Spleen (tissue), 7 donors: ENCODE measurements around the gene C2CD2L.

Source experiments
- POLR2A ChIP-seq, 3 donors: fragments of 450-650 bp; IDR thresholded peaks; one replicate each; pipeline ENCODE4 v1.5.1; 2017; ENCODE audit warnings: antibody characterized with exemption in 3 of 3, mild to moderate bottlenecking in 1 of 3
- POLR2AphosphoS5 ChIP-seq, 3 donors: sonication (generic); formaldehyde crosslinking; IDR thresholded peaks; one replicate each; pipeline ENCODE4 v1.5.1; 2017; ENCODE audit warnings: antibody characterized with exemption in 3 of 3
- TF ChIP-seq, protein P1 (sequence below), 11 experiments: fragments of 200-600 bp in 7 of 11; fragments of 450-650 bp in 4 of 11; sonication (generic) in 4 of 11; IDR thresholded peaks in 8 of 11; conservative IDR thresholded peaks in 3 of 11; 1 replicate in 7 of 11; 2 replicates in 4 of 11; pipeline versions ENCODE4 v1.4.0 to v1.8.0; 2016 to 2021; ENCODE audit warnings: antibody characterized with exemption in 11 of 11, inconsistent platforms in 4 of 11, mild to moderate bottlenecking in 1 of 11
- donor health status: DM: no; HTN: no; CAD: no; lungs with moderate emphysema.
- donor health status: DM: no; HTN: no; CAD: no.
- donor health status: DM: no; HTN: no; CAD: no.

- TF ChIP-seq, protein P1, sequence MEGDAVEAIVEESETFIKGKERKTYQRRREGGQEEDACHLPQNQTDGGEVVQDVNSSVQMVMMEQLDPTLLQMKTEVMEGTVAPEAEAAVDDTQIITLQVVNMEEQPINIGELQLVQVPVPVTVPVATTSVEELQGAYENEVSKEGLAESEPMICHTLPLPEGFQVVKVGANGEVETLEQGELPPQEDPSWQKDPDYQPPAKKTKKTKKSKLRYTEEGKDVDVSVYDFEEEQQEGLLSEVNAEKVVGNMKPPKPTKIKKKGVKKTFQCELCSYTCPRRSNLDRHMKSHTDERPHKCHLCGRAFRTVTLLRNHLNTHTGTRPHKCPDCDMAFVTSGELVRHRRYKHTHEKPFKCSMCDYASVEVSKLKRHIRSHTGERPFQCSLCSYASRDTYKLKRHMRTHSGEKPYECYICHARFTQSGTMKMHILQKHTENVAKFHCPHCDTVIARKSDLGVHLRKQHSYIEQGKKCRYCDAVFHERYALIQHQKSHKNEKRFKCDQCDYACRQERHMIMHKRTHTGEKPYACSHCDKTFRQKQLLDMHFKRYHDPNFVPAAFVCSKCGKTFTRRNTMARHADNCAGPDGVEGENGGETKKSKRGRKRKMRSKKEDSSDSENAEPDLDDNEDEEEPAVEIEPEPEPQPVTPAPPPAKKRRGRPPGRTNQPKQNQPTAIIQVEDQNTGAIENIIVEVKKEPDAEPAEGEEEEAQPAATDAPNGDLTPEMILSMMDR (IDR thresholded peaks at IDR 0.05 in 8 of 11, conservative IDR thresholded peaks at IDR 0.05 in 3 of 11) = no peak
- TF ChIP-seq POLR2A (IDR thresholded peaks at IDR 0.05) (no peak), POLR2AphosphoS5 (IDR thresholded peaks at IDR 0.05) (no peak)
These were observed 1.7 kb downstream of the C2CD2L start for GRCh38 chr11:119108857-119109221.
